ENCODE results near the gene UCHL1. TPM values are rescaled to one million over a fixed set of nuclear protein-coding genes. Genes with fewer than 3 reads are reported as not detected.
A peak's percentile ranks its signal among the peaks of the same experiment; 100 is the strongest.
"Not testable (repeated sequence)": the region's sequence is repeated elsewhere in the genome, so short reads cannot be mapped to it uniquely, and the experiment has no call there.

The UCHL1 gene
- total RNA-seq, 2 donors from 2014 or later, result 2.5 to 2.8 TPM

DNA sequence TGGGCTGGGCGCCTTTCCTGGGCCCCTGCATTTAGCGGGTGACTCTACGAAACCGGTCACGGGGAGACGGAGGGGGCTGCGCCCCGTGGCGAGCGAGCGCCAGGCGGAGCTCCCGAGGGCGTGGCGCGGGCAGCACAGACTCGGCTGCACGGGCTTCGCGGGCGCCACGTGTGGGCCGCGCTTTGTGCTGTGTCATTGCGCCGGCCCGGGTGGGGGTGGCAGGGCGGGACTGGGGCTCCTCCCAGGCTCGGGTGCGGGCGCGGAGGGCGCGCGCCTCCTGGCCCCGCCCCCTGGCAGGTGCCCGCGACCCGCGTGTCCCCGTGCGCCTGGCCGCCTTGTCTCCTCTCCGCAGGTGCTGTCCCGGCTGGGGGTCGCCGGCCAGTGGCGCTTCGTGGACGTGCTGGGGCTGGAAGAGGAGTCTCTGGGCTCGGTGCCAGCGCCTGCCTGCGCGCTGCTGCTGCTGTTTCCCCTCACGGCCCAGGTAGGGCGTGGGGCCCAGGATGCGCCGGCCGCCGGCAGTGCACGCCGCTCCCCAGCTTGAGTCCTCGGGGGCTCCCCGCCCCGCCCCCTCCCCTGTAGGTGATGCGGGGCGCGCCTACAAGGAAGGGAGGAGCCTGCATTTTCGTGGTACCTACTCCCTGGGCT is 651 bp downstream of the UCHL1 start:
- H3K27ac Mint-ChIP-seq, result no peak overlapping the region
- peaks cover 0 to 2% of the 10 kb centered on the region in 2 donors for H3K36me3 Mint-ChIP-seq (ENCODE audit: insufficient read depth in 2 of 2)
- DNase-seq (peak; percentile 39 to 43), ATAC-seq (replicated peaks in 1 of 2) (peak; percentile 80 to 83)
- H3K9me3 Mint-ChIP-seq, result no peaks in the 10 kb centered on the region
- peaks cover 54% of the 10 kb centered on the region for H3K27me3 Mint-ChIP-seq (ENCODE audit: low read depth)
- peaks cover 8% of the 10 kb centered on the region for H3K4me1 Mint-ChIP-seq (ENCODE audit: low read depth)
- peak overlapping the region; percentile 82 for H3K4me3 Mint-ChIP-seq

DNA sequence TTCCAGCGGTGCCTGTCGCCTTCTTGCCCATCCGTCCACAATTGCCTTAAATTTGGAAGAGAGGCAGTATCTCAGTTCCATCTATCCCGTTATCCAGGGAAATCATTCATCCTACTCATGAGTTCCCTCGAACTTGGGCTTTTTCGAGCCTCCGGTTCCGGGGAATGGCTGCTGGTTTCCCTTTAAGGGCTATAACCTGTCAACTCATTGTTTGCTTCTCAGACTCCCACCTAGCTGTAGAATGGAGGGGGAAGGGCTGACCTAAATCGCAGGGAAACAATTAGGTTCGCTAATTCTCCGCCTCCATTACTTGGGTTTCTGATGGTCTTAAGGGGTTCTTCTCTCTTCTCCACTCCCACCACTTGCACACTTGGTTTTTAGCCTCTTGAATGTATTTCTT is 1.2 kb downstream of the UCHL1 start:
- H3K27ac Mint-ChIP-seq, result no peak overlapping the region
- ATAC-seq (replicated peaks in 1 of 2) (no peak), DNase-seq (no peak)
- peaks cover 0 to 2% of the 10 kb centered on the region in 2 donors for H3K36me3 Mint-ChIP-seq (ENCODE audit: insufficient read depth in 2 of 2)
- H3K9me3 Mint-ChIP-seq, result no peaks in the 10 kb centered on the region
- peak overlapping the region; percentile 82 for H3K4me3 Mint-ChIP-seq
- peaks cover 54% of the 10 kb centered on the region for H3K27me3 Mint-ChIP-seq (ENCODE audit: low read depth)
- peaks cover 8% of the 10 kb centered on the region for H3K4me1 Mint-ChIP-seq (ENCODE audit: low read depth)

GRCh38 chr4:41258783-41259182 is 2.1 kb downstream of the UCHL1 start:
- peaks cover 0 to 2% of the 10 kb centered on the region in 2 donors for H3K36me3 Mint-ChIP-seq (ENCODE audit: insufficient read depth in 2 of 2)
- H3K4me1 Mint-ChIP-seq (ENCODE audit: low read depth), result peaks cover 8% of the 10 kb centered on the region
- H3K27ac Mint-ChIP-seq, result no peak overlapping the region
- H3K4me3 Mint-ChIP-seq, result no peak overlapping the region
- DNase-seq, result peak in 1 of 2 donors; percentile 1
- H3K27me3 Mint-ChIP-seq (ENCODE audit: low read depth), result peaks cover 62% of the 10 kb centered on the region
- no peak for ATAC-seq (replicated peaks in 1 of 2)
- H3K9me3 Mint-ChIP-seq, result no peaks in the 10 kb centered on the region

DNA sequence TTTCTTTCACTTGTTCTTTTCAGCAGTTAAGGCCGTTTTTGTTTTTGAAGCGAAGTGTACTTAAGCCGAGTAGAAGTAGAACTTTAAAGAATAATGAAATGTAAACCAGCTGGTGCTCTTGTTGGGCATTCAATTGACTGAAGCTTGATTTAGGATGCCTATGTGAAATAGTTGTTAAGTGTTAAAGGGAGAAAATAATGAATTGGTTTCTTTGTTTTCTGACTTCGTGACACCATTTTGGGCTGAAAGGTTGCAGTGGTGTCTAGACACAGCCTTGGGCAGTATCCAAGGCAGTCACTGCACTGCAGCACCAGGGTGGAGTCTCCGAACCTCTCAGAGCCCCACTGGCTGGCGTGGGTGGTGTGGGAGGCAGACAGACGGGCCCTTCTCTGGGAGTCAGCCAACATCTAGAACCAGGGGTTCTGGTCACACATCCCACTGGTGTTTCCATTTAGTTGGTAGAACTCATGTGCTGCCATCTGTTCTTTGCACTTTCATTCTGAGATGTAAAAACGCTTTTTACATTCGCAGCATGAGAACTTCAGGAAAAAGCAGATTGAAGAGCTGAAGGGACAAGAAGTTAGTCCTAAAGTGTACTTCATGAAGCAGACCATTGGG is 3.5 kb downstream of the UCHL1 start:
- peaks cover 57% of the 10 kb centered on the region for H3K27me3 Mint-ChIP-seq (ENCODE audit: low read depth)
- peaks cover 8% of the 10 kb centered on the region for H3K4me1 Mint-ChIP-seq (ENCODE audit: low read depth)
- no peak overlapping the region for H3K4me3 Mint-ChIP-seq
- DNase-seq, result no peak
- no peaks in the 10 kb centered on the region for H3K9me3 Mint-ChIP-seq
- no peak for ATAC-seq (replicated peaks in 1 of 2)
- no peak overlapping the region for H3K27ac Mint-ChIP-seq
- H3K36me3 Mint-ChIP-seq (ENCODE audit: insufficient read depth in 2 of 2), result peaks cover 0 to 2% of the 10 kb centered on the region in 2 donors

- Mint-ChIP-seq H3K9me3 (no peaks in the 10 kb centered on the region), H3K36me3 (ENCODE audit: insufficient read depth in 2 of 2) (no peaks in the 10 kb centered on the region), H3K27me3 (ENCODE audit: low read depth) (peaks cover 44% of the 10 kb centered on the region), H3K27ac (no peak overlapping the region), H3K4me3 (no peak overlapping the region), H3K4me1 (ENCODE audit: low read depth) (peaks cover 8% of the 10 kb centered on the region)
- ATAC-seq (replicated peaks in 1 of 2), result no peak
- DNase-seq, result no peak
Observed at GRCh38 chr4:41262198-41262597, 5.5 kb downstream of the UCHL1 start.

DNA sequence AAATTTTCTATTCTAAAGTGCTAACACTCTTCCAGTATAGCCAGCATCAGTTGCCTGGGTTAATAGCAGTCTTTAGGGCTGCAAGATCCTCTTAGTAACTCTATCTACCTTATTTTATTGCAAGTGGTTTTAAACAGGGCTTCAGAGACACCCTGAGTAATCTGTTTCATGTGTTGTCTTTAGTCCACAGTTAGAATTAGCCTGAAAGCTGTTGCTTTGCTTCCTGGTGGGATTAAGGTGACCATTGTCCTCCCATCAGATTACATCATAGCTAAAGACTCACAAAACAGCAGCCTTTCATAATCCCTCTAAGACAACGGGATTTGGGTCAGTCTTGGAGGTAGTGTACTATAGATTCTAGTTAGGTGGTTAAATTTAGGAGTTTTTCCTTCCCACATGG is 7.5 kb downstream of the UCHL1 start:
- Mint-ChIP-seq H3K27ac (no peak overlapping the region), H3K27me3 (ENCODE audit: low read depth) (peaks cover 29% of the 10 kb centered on the region), H3K4me3 (no peak overlapping the region), H3K36me3 (ENCODE audit: insufficient read depth in 2 of 2) (no peaks in the 10 kb centered on the region), H3K9me3 (no peaks in the 10 kb centered on the region), H3K4me1 (ENCODE audit: low read depth) (no peaks in the 10 kb centered on the region)
- ATAC-seq (replicated peaks in 1 of 2) (no peak), DNase-seq (no peak)

- no peak overlapping the region for H3K4me3 Mint-ChIP-seq
- peaks cover 14% of the 10 kb centered on the region for H3K27me3 Mint-ChIP-seq (ENCODE audit: low read depth)
- H3K36me3 Mint-ChIP-seq (ENCODE audit: insufficient read depth in 2 of 2), result no peaks in the 10 kb centered on the region
- no peak for DNase-seq
- no peaks in the 10 kb centered on the region for H3K4me1 Mint-ChIP-seq (ENCODE audit: low read depth)
- H3K9me3 Mint-ChIP-seq, result no peaks in the 10 kb centered on the region
- ATAC-seq (replicated peaks in 1 of 2), result no peak
- no peak overlapping the region for H3K27ac Mint-ChIP-seq
Observed at GRCh38 chr4:41267997-41268396, 11.3 kb downstream of the UCHL1 start.

- H3K36me3 Mint-ChIP-seq (ENCODE audit: insufficient read depth in 2 of 2), result no peaks in the 10 kb centered on the region
- H3K27ac Mint-ChIP-seq, result no peak overlapping the region
- peaks cover 5% of the 10 kb centered on the region for H3K27me3 Mint-ChIP-seq (ENCODE audit: low read depth)
- DNase-seq (no peak), ATAC-seq (replicated peaks in 1 of 2) (no peak)
- H3K4me3 Mint-ChIP-seq, result no peak overlapping the region
- H3K4me1 Mint-ChIP-seq (ENCODE audit: low read depth), result no peaks in the 10 kb centered on the region
- H3K9me3 Mint-ChIP-seq, result no peaks in the 10 kb centered on the region
Observed at GRCh38 chr4:41268721-41269517, 12.2 kb downstream of the UCHL1 start.

DNA sequence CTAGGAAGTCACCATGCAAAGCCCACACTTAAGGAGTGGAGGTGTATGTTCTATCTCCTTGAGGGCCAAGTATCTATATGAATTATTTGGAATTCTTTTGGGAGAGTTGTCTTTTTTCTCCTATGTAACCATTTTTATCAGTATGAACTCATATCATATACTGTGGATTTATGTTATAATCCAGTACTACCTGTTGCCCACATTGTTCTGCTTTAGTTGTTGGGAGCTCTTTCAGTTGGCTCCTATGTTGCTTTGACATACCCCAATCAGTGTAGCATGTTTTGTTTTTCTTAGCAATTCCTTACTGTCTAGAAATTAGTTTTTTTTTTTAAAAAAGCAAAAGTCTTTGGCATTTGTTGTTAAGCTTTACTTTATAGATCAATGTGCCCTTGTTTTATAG is 13.0 kb downstream of the UCHL1 start:
- H3K4me3 Mint-ChIP-seq, result no peak overlapping the region
- ATAC-seq (replicated peaks in 1 of 2), result no peak
- H3K27me3 Mint-ChIP-seq (ENCODE audit: low read depth), result no peaks in the 10 kb centered on the region
- no peak overlapping the region for H3K27ac Mint-ChIP-seq
- no peaks in the 10 kb centered on the region for H3K9me3 Mint-ChIP-seq
- H3K4me1 Mint-ChIP-seq (ENCODE audit: low read depth), result no peaks in the 10 kb centered on the region
- H3K36me3 Mint-ChIP-seq (ENCODE audit: insufficient read depth in 2 of 2), result no peaks in the 10 kb centered on the region
- DNase-seq, result no peak

GRCh38 chr4:41275931-41276330 is 19.2 kb downstream of the UCHL1 start:
- H3K9me3 Mint-ChIP-seq; H3K4me1 Mint-ChIP-seq (ENCODE audit: low read depth); H3K4me3 Mint-ChIP-seq; H3K27me3 Mint-ChIP-seq (ENCODE audit: low read depth); H3K36me3 Mint-ChIP-seq (ENCODE audit: insufficient read depth in 2 of 2); ATAC-seq (replicated peaks in 1 of 2); DNase-seq; H3K27ac Mint-ChIP-seq: not testable (repeated sequence)

GRCh38 chr4:41280010-41280409 is 23.3 kb downstream of the UCHL1 start:
- no peak for DNase-seq
- ATAC-seq (replicated peaks in 1 of 2), result no peak
- H3K27ac Mint-ChIP-seq, result no peak overlapping the region
- no peaks in the 10 kb centered on the region for H3K4me1 Mint-ChIP-seq (ENCODE audit: low read depth)
- no peak overlapping the region for H3K4me3 Mint-ChIP-seq
- no peaks in the 10 kb centered on the region for H3K27me3 Mint-ChIP-seq (ENCODE audit: low read depth)
- no peaks in the 10 kb centered on the region for H3K36me3 Mint-ChIP-seq (ENCODE audit: insufficient read depth in 2 of 2)
- H3K9me3 Mint-ChIP-seq, result no peaks in the 10 kb centered on the region

- DNase-seq (peak; percentile 10 to 55), ATAC-seq (replicated peaks in 1 of 2) (peak; percentile 84)
- Mint-ChIP-seq H3K4me1 (ENCODE audit: low read depth) (no peaks in the 10 kb centered on the region), H3K4me3 (no peak overlapping the region), H3K9me3 (no peaks in the 10 kb centered on the region), H3K27ac (no peak overlapping the region), H3K27me3 (ENCODE audit: low read depth) (no peaks in the 10 kb centered on the region), H3K36me3 (ENCODE audit: insufficient read depth in 2 of 2) (no peaks in the 10 kb centered on the region)
Observed at GRCh38 chr4:41281038-41281634, 24.4 kb downstream of the UCHL1 start.

- no peak for DNase-seq
- Mint-ChIP-seq H3K4me3 (no peak overlapping the region), H3K9me3 (no peaks in the 10 kb centered on the region), H3K4me1 (ENCODE audit: low read depth) (no peaks in the 10 kb centered on the region), H3K36me3 (ENCODE audit: insufficient read depth in 2 of 2) (no peaks in the 10 kb centered on the region), H3K27ac (no peak overlapping the region), H3K27me3 (ENCODE audit: low read depth) (no peaks in the 10 kb centered on the region)
- ATAC-seq (replicated peaks in 1 of 2), result no peak
Observed at GRCh38 chr4:41282366-41282765, 25.6 kb downstream of the UCHL1 start.

All from activated T-cell treated with anti-CD3 and anti-CD28 coated beads, Interleukin-2, amount 50 U/mL, for 72 hours (primary cell).